Measurements from ENCODE around the gene GNAZ.

GNAZ gene

DNA sequence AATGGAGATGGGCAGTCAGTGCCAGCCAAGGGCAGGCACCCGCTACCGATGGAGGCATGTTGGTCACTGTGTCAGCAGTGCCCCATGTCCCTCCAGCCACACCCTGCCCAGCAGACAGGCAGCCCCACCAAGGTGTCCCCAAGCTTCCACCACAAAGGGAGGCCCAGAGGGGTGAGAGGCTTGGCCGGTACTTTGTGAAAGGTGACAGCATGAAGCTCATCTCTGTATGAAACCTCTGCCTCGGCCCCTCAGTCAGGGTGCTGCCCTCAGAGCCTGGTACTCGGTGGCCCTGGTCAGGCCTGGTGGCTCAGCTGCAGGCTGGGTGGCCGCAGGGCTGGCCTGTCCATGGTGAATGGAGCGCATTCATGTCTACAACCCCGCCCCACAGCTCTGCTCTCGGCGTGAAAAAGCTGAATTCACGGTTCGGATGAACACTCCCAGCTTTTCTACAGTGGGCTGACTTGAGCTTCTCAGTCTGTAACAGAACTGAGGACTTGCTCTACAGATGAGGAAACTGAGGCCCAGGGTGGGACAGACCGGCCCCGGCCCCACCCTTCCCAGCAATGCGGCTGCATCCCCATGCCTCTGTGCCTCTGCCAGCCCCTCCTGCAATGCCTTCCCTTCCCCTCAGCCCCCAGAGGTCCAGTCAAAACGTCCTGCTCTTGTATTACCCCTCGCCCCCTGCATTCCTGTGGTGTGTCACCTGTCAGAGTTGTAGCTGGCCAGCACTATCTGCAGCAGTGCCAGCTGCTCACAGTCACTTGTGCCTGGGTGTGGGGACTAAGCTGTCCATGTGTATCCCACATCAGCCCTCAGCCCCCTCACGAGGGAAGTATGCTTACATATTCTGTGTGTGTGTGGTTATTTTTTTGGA, 43.8 kb downstream of the GNAZ start:
- TF ChIP-seq, protein P1, sequence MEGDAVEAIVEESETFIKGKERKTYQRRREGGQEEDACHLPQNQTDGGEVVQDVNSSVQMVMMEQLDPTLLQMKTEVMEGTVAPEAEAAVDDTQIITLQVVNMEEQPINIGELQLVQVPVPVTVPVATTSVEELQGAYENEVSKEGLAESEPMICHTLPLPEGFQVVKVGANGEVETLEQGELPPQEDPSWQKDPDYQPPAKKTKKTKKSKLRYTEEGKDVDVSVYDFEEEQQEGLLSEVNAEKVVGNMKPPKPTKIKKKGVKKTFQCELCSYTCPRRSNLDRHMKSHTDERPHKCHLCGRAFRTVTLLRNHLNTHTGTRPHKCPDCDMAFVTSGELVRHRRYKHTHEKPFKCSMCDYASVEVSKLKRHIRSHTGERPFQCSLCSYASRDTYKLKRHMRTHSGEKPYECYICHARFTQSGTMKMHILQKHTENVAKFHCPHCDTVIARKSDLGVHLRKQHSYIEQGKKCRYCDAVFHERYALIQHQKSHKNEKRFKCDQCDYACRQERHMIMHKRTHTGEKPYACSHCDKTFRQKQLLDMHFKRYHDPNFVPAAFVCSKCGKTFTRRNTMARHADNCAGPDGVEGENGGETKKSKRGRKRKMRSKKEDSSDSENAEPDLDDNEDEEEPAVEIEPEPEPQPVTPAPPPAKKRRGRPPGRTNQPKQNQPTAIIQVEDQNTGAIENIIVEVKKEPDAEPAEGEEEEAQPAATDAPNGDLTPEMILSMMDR (IDR thresholded peaks at IDR 0.05; ENCODE audit: insufficient read depth, low read depth, low read length, missing control alignments) = no peak
- DNase-seq (ENCODE audit: low read depth) = no peak
- H3K4me3 ChIP-seq (ENCODE audit: low read depth, low read length) = no peak overlapping the region

DNA sequence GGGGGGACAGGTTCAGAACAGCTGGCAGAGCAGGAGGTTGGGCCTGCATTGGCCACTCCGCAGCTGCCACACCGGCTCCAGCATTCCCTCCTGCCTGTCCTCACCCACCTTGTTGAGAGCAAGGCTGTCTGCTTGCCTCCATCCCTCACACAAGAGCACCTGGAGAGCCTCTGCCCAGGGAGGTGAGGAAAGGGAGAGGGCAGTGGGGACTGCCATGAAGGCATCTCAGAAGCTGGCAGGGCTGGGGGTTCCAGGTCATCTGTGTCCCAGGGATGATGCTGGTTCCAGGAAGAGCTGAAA, 44.4 kb downstream of the GNAZ start:
- TF ChIP-seq, protein P1 (IDR thresholded peaks at IDR 0.05; ENCODE audit: insufficient read depth, low read depth, low read length, missing control alignments) = no peak
- H3K4me3 ChIP-seq (ENCODE audit: low read depth, low read length) = no peak overlapping the region
- DNase-seq (ENCODE audit: low read depth) = no peak

DNA sequence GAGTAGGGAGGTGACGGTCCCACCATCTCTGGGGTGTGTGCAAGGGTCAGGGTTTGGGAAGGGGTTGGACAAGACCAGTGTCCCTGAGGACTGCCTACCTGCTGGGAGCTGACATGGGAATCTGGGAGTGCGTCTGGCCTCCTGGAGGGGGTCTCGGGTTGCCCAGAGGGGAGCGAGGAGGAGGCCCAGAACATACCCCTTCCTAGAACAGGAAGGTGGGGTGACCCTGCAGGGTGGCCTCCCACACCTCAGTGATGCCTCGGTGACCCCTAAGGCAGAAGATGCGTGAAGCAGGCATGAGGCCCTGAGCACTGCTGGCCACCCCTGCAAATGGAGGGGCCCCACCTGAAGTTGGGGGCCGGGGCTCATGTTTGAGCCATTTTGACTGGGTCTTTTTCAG, 45.0 kb downstream of the GNAZ start:
- no peak overlapping the region for H3K4me3 ChIP-seq (ENCODE audit: low read depth, low read length)
- no peak for DNase-seq (ENCODE audit: low read depth)
- TF ChIP-seq, protein P1 (IDR thresholded peaks at IDR 0.05; ENCODE audit: insufficient read depth, low read depth, low read length, missing control alignments) = no peak

DNA sequence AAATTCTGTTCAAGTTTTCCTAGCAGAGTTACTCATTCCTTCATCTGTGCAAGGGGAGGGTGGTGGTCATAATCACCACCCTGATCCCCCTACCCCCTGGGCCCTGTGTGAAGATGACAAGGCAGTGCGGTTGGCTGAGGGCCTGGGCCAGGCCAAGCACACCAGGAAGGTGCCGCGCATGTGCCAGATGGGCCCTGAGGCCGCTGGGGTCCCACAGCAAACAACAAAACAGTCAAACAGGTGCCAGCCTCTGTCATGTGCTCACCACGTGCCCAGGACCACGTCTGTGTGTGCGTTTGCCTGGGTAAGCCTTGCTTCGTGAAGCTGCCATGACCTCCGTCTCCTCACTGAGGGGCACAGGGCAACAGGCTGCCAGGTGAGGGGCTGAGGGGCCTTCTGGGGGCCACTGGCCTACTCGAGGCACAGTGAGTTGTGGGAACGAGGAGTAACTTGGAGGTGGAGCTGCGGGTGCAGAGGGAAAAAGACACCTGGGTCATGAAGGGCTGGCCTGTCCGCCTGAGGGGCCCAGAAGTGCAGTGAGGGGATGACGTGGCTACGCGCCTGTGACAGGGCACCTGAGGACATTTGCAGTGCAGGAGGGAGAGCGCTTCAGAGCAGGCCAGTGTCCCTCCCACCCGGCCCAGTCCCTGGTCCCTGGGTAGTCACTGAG, 45.6 kb downstream of the GNAZ start:
- no peak for DNase-seq (ENCODE audit: low read depth)
- no peak overlapping the region for H3K4me3 ChIP-seq (ENCODE audit: low read depth, low read length)

DNA sequence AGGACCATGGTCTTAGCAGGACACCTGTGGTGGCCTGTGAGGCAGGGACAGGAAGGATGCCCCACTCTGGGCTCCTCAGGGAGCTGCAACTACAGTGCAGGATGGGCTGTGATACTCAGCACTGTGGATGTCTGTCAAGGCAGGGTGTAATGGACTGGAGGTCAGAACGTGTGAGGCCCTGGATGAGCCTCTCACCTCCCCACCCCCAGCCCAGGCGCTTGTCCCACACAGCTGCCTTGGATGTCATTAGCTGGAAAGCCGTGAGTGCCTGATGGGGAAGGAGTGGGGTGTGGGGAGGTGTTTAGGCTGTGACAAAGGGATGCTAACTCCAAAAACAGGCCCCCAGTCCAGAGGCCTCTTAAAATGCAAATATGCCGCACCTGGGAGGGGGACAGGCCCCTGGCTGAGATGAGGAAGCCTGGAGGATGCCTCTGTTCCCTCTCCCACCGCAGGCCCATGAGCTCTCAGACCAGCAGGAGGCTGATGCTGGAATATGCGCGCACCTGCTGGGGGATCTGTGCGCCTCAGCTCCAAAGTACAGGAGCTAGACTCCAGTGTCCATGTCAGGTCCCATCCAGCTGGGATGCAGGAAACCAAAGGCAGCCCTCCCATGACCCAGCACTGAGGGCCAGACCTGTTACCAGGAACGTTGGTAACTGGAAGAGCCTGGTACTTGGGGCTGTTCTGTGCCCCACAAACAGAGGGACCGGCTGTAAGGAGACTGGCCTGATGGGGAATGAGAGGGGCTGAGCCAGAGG, 46.4 kb downstream of the GNAZ start:
- TF ChIP-seq, protein P1 (IDR thresholded peaks at IDR 0.05; ENCODE audit: insufficient read depth, low read depth, low read length, missing control alignments) = no peak
- H3K4me3 ChIP-seq (ENCODE audit: low read depth, low read length) = no peak overlapping the region
- no peak for DNase-seq (ENCODE audit: low read depth)

More for the DNA sequence above, 45.6 kb downstream of the GNAZ start:
- TF ChIP-seq, protein P1 (IDR thresholded peaks at IDR 0.05; ENCODE audit: insufficient read depth, low read depth, low read length, missing control alignments) = no peak

DNA sequence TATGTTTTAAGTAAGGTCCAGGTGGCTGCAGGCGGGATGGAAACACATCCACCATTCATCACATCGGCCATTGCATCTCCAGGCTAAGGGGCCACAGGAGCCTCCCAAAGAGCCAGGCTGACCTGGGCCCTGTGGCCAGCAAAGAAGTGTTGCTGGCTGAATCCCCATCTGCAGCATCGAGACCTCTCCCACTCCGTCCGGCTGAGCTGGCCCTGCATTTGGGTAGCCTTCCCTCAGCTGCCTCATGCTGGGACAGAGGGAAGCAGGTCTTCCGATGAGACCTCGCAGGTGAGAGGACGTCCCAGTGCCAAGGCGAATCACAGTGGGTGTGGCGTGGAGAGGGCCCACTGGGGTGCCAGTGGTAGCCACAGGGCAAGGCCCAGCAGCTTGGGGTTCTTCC, 47.0 kb downstream of the GNAZ start:
- TF ChIP-seq, protein P1 (IDR thresholded peaks at IDR 0.05; ENCODE audit: insufficient read depth, low read depth, low read length, missing control alignments) = no peak
- no peak for DNase-seq (ENCODE audit: low read depth)
- no peak overlapping the region for H3K4me3 ChIP-seq (ENCODE audit: low read depth, low read length)

Measured in GM12865 (cell line).